ENCODE data around the gene DEDD2. TPM values are rescaled to one million over a fixed set of nuclear protein-coding genes. Genes with fewer than 3 reads are reported as not detected.

Gene DEDD2
- total RNA-seq, 1 experiment from 2014 or later = 34.4 TPM

- peak overlapping the region; percentile 95 for H3K4me2 ChIP-seq (ENCODE audit: low read length)
- intact Hi-C loops (cut with micrococcal nuclease) = no loop called here
- H3F3A ChIP-seq (ENCODE audit: low read length, unreplicated experiment) = no peaks in the 10 kb centered on the region
- peaks cover 25% of the 10 kb centered on the region for H3K4me1 ChIP-seq (ENCODE audit: insufficient read depth, low read length)
- peak overlapping the region; percentile 37; the same call in 1 of the 2 replicates for H3K9ac ChIP-seq (ENCODE audit: low read length)
- DNase-seq (peak; percentile 19), ATAC-seq (peak; percentile 36)
- TF ChIP-seq EZH2 (IDR thresholded peaks at IDR 0.05; ENCODE audit: low read length, unreplicated experiment) (no peak), EZH2phosphoT487 (IDR thresholded peaks at IDR 0.05; ENCODE audit: borderline replicate concordance, low read length) (no peak), CTCF (conservative IDR thresholded peaks at IDR 0.05; ENCODE audit: low read depth, low read length) (no peak)
- H3K4me3 ChIP-seq (ENCODE audit: low read length) = peak overlapping the region; percentile 77
- no peaks in the 10 kb centered on the region for H3K36me3 ChIP-seq (ENCODE audit: low read depth, low read length)
- no peaks in the 10 kb centered on the region for H3K9me3 ChIP-seq (ENCODE audit: low read length)
- BruUV-seq (replicated peaks) = no TSS peak
- peaks cover 38% of the 10 kb centered on the region for H3K27me3 ChIP-seq (ENCODE audit: low read length)
- POLR2A ChIA-PET (ENCODE audit: unreplicated experiment) = interaction anchor here (0.6 kb wide), 1 partner anchor 52 kb away, joined by 3 read pairs; no protein-coding TSS in a partner anchor
- H4K20me1 ChIP-seq (ENCODE audit: low read length) = no peaks in the 10 kb centered on the region
- H3K79me2 ChIP-seq (ENCODE audit: low read length) = no peaks in the 10 kb centered on the region
- no peak overlapping the region for H3K27ac ChIP-seq (ENCODE audit: low read length)
- CTCF ChIA-PET = interaction anchor here (0.6 to 0.7 kb wide), 3 partner anchors 33 to 202 kb away, joined by 3 to 7 read pairs (median 3); no protein-coding TSS in a partner anchor
- H2AFZ ChIP-seq (ENCODE audit: low read length) = peak overlapping the region; percentile 75
- no peaks in the 10 kb centered on the region for H3K9me2 ChIP-seq (replicated peaks; ENCODE audit: low read length)
Observed at GRCh38 chr19:42175952-42176648, 41.4 kb downstream of the DEDD2 start.

DNA sequence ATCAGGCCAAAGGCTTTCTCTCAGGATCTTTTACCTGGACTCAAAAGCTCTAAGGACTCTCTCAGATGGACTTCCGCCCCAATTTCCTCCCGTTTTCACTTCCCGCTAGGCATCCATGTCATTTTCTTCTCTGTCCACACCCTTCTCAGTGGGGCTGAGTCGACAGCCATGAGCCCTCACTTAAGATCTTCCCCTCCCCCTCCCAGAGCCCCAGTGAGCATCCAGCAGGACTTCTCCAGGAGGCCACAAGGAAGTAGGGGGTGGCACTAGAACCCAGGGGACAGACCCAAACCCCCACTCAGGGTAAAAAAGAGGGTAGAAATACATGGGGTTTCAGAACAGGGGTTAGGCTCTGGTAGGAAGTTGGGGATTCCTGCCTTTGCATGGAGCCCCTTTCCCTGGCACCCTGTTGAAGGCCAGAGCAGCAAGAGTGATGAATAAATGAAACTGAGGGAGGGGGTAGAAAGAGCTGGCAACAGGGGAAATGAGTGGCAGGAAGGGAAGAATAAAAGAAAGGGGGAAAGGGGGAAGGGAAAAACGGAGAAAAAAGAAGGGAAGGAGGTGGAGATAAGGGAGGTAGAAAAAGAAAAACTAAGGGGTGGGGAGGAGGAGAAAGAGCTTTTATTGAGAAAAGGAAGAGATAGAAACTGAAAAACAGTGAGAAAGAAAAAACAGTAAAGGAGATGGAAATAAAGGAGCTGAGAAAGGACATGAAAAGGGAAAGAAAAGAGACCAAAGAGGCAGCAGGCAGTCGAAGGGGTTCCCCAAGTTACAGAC is 42.3 kb downstream of the DEDD2 start:
- Histone ChIP-seq H3K9me2 (replicated peaks; ENCODE audit: low read length) (no peaks in the 10 kb centered on the region), H3K27ac (ENCODE audit: low read length) (no peak overlapping the region), H3K4me3 (ENCODE audit: low read length) (peak overlapping the region; percentile 77; the same call in 1 of the 2 replicates), H3K9me3 (ENCODE audit: low read length) (no peaks in the 10 kb centered on the region), H3K4me1 (ENCODE audit: insufficient read depth, low read length) (peaks cover 25% of the 10 kb centered on the region), H3K27me3 (ENCODE audit: low read length) (peaks cover 38% of the 10 kb centered on the region), H3K9ac (ENCODE audit: low read length) (no peak overlapping the region), H3F3A (ENCODE audit: low read length, unreplicated experiment) (no peaks in the 10 kb centered on the region), H3K4me2 (ENCODE audit: low read length) (peak overlapping the region; percentile 95), H3K79me2 (ENCODE audit: low read length) (no peaks in the 10 kb centered on the region), H2AFZ (ENCODE audit: low read length) (peak overlapping the region; percentile 75), H3K36me3 (ENCODE audit: low read depth, low read length) (no peaks in the 10 kb centered on the region), H4K20me1 (ENCODE audit: low read length) (no peaks in the 10 kb centered on the region)
- POLR2A ChIA-PET (ENCODE audit: unreplicated experiment) = no interaction called here
- TF ChIP-seq EZH2phosphoT487 (IDR thresholded peaks at IDR 0.05; ENCODE audit: borderline replicate concordance, low read length) = no peak
- TF ChIP-seq CTCF (conservative IDR thresholded peaks at IDR 0.05; ENCODE audit: low read depth, low read length) = no peak
- TF ChIP-seq EZH2 (IDR thresholded peaks at IDR 0.05; ENCODE audit: low read length, unreplicated experiment) = no peak
- ATAC-seq (no peak), DNase-seq (no peak)
- BruUV-seq (replicated peaks) = no TSS peak
- CTCF ChIA-PET = interaction anchor here (0.6 kb wide), 1 partner anchor 203 kb away, joined by 7 read pairs; no protein-coding TSS in a partner anchor
- intact Hi-C loops (cut with micrococcal nuclease) = no loop called here
